HepG2 (cell line): Measurements from ENCODE around the gene GRID1. TPM values are rescaled to one million over a fixed set of nuclear protein-coding genes. Genes with fewer than 3 reads are reported as not detected.

Experiments used
- ATAC-seq: fragments of 200-7000 bp; cut with Tn5 transposase; 3 replicates; pipeline ENCODE4 v1.9.1; 2020; ENCODE audit warnings: mild to moderate bottlenecking, moderate library complexity
- BruUV-seq: library from RNA; stranded (reverse); fragments of 400-500 nt; replicated peaks from 2 replicates; lab custom pipeline; 2021; lab: Mats Ljungman, UMichigan
- CTCF ChIA-PET: fragments of 300-600 bp; formaldehyde crosslinking; extraction: SDS; loops from one replicate; lab custom pipeline; 2021; ENCODE audit warnings: low total read pairs, inconsistent platforms, low intra/inter-chr PET ratio; lab: Yijun Ruan, JAX
- POLR2A ChIA-PET: fragments of 350-600 bp; sonication (Branson Sonifier 250); formaldehyde crosslinking; loops from one replicate; lab custom pipeline; 2020; ENCODE audit warnings: antibody characterized with exemption, inconsistent platforms; lab: Yijun Ruan, JAX
- DNase-seq: peaks from one replicate; pipeline ENCODE4 v3.0.0-alpha.2; 2015; ENCODE audit warnings: low spot score
- FAIRE-seq: peaks from 3 replicates; lab custom pipeline; 2011; peaks lifted over from hg19 to GRCh38; lab: Jason Lieb, UNC
- H2AFZ ChIP-seq: one replicate; pipeline ENCODE4 v1.6.1; 2011; ENCODE audit warnings: low read length, inconsistent platforms
- H3K27ac ChIP-seq: fragments of 300-600 bp; 3 replicates; pipeline ENCODE4 v1.8.0; 2011; ENCODE audit warnings: mixed run types, mild to moderate bottlenecking, mixed read lengths, low read length, inconsistent platforms; ENCODE audit not compliant: insufficient read depth; ENCODE audit errors: extremely low read length
- H3K27me3 ChIP-seq, 2 experiments: fragments of 200-600 bp in 1 of 2; 2 replicates in 1 of 2; 3 replicates in 1 of 2; pipeline versions ENCODE4 v1.6.0 to v1.8.0; 2011; ENCODE audit warnings: low read length in 2 of 2, mild to moderate bottlenecking in 2 of 2, moderate library complexity in 2 of 2, inconsistent platforms in 1 of 2; ENCODE audit not compliant: insufficient read depth in 2 of 2, control insufficient read depth in 1 of 2
- H3K36me3 ChIP-seq, 2 experiments: fragments of 200-600 bp in 1 of 2; replicated peaks in 1 of 2; 2 replicates in 1 of 2; 3 replicates in 1 of 2; pipeline versions ENCODE4 v1.5.1 to v1.8.0; 2011; ENCODE audit warnings: low read length in 2 of 2, inconsistent platforms in 1 of 2; ENCODE audit not compliant: insufficient read depth in 2 of 2, control insufficient read depth in 1 of 2
- H3K4me1 ChIP-seq: 2 replicates; pipeline ENCODE4 v1.5.1; 2012; ENCODE audit warnings: low read length, inconsistent platforms; ENCODE audit not compliant: insufficient read depth
- H3K4me2 ChIP-seq: 2 replicates; pipeline ENCODE4 v1.6.0; 2011; ENCODE audit warnings: low read depth, low read length, inconsistent platforms
- H3K4me3 ChIP-seq, 3 experiments: fragments of 200-600 bp in 1 of 3; sonication (generic), shearing (Covaris generic) in 1 of 3; replicated peaks in 1 of 3; 2 replicates each; pipeline ENCODE4 v1.5.1; 2011 to 2016; ENCODE audit warnings: low read length in 3 of 3, inconsistent platforms in 2 of 3, low read depth in 2 of 3, mild to moderate bottlenecking in 2 of 3, control low read depth in 1 of 3, mixed read lengths in 1 of 3; ENCODE audit not compliant: insufficient read depth in 1 of 3
- H3K79me2 ChIP-seq: one replicate; pipeline ENCODE4 v1.6.1; 2011; ENCODE audit warnings: low read length, inconsistent platforms; ENCODE audit not compliant: insufficient read depth
- H3K9ac ChIP-seq: 2 replicates; pipeline ENCODE4 v1.6.0; 2011; ENCODE audit warnings: mild to moderate bottlenecking, low read depth, low read length, inconsistent platforms; ENCODE audit not compliant: insufficient read depth
- H3K9me3 ChIP-seq: 2 replicates; pipeline ENCODE4 v1.5.1; 2012; ENCODE audit warnings: mild to moderate bottlenecking, low read length
- H4K20me1 ChIP-seq: 2 replicates; pipeline ENCODE4 v1.6.0; 2011; ENCODE audit warnings: inconsistent platforms, mild to moderate bottlenecking, low read length, moderate library complexity; ENCODE audit not compliant: insufficient read depth
- CEBPB ChIP-seq: IDR thresholded peaks from 2 replicates; pipeline ENCODE4 v1.6.1; 2011; ENCODE audit warnings: low read depth, low read length, improper control_type of control experiment, borderline replicate concordance
- FOXK2 ChIP-seq: fragments of 450-650 bp; IDR thresholded peaks from 2 replicates; pipeline ENCODE4 v1.6.1; 2016
- HNF4G ChIP-seq, 2 experiments: sonication (generic) in 1 of 2; formaldehyde crosslinking in 1 of 2; IDR thresholded peaks; 2 replicates each; pipeline versions ENCODE4 v1.4.0 to v1.6.1; 2011 to 2020; ENCODE audit warnings: borderline replicate concordance in 2 of 2, low read depth in 2 of 2, mild to moderate bottlenecking in 2 of 2, low read length in 1 of 2, missing genetic modification reagents in 1 of 2, moderate library complexity in 1 of 2
- NCOA2 ChIP-seq: sonication (generic); formaldehyde crosslinking; IDR thresholded peaks from 2 replicates; pipeline ENCODE4 v1.8.0; 2022; ENCODE audit warnings: inconsistent platforms
- NRL ChIP-seq: sonication (generic); formaldehyde crosslinking; IDR thresholded peaks from 2 replicates; pipeline ENCODE4 v1.5.0; 2020; ENCODE audit warnings: missing genetic modification reagents, mild to moderate bottlenecking, moderate library complexity, borderline replicate concordance
- PAF1 ChIP-seq: IDR thresholded peaks from 2 replicates; pipeline ENCODE4 v1.6.1; 2016; ENCODE audit warnings: missing genetic modification reagents, missing compliant biosample characterization
- ZNF460 ChIP-seq: sonication (generic); formaldehyde crosslinking; IDR thresholded peaks from 2 replicates; pipeline ENCODE4 v1.5.1; 2020; ENCODE audit warnings: missing genetic modification reagents, mild to moderate bottlenecking, borderline replicate concordance
- ZNF777 ChIP-seq: sonication (generic); formaldehyde crosslinking; IDR thresholded peaks from 2 replicates; pipeline ENCODE4 v1.4.0; 2020; ENCODE audit warnings: missing genetic modification reagents
- ZNF781 ChIP-seq: sonication (generic); formaldehyde crosslinking; IDR thresholded peaks from 2 replicates; pipeline ENCODE4 v1.5.1; 2020; ENCODE audit warnings: borderline replicate concordance, mild to moderate bottlenecking, missing genetic modification reagents; ENCODE audit errors: not compliant biosample characterization
- ZSCAN31 ChIP-seq: sonication (generic); formaldehyde crosslinking; IDR thresholded peaks from 2 replicates; pipeline ENCODE4 v1.5.0; 2020; ENCODE audit warnings: low read depth, mild to moderate bottlenecking, missing genetic modification reagents
- WGBS: methylation state at CpG from one replicate; pipeline ENCODE4 v1.1.6; 2017; ENCODE audit warnings: low lambda C conversion rate; 5-methylcytosine and 5-hydroxymethylcytosine counted together
- in situ Hi-C: cut with HindIII; loops from 2 replicates; pipeline ENCODE4 v1.10.0; 2017; ENCODE audit warnings: low pct_unique_long_range_greater_than_20kb; ENCODE audit not compliant: extremely low pct_ligation_motif_present
- intact Hi-C: fragments of 100-400 bp; cut with micrococcal nuclease; formaldehyde crosslinking; loops from one replicate; pipeline ENCODE4 v1.10.0; 2022; ENCODE audit not compliant: unreplicated experiment
- polyA plus RNA-seq, 8 experiments: library from polyadenylated mRNA; depleted of rRNA in 3 of 8; stranded (reverse) in 7 of 8; unstranded in 1 of 8; fragments of >200 nt; fragmentation: Illumina TruSeq in 4 of 8; extraction: Trizol in 4 of 8; gene quantifications; 2 replicates each; pipeline versions ENCODE4 v1.2.1 to v1.2.3, GENCODE V29; 2011 to 2016; ENCODE audit warnings: low read depth in 4 of 8, missing spikeins in 1 of 8, mixed read lengths in 1 of 8; ENCODE audit not compliant: insufficient read depth in 1 of 8
- total RNA-seq, 5 experiments: library from RNA; depleted of rRNA; stranded (reverse); fragments of >200 nt; fragmentation: Illumina TruSeq; extraction: Trizol; gene quantifications; 2 replicates each; pipeline ENCODE4 v1.2.3, GENCODE V29; 2016; ENCODE audit warnings: low read depth in 1 of 5

Gene GRID1
- total and polyA plus RNA-seq, 2 of the 13 experiments (the other 11 are each of a cell fraction or from before 2014, with no cell fraction given), result 0.05 TPM; not detected in 1

- TF ChIP-seq FOXK2 (no peak), ZSCAN31 (CRISPR knock-in tag) (no peak), NRL (CRISPR knock-in tag) (no peak), HNF4G (IDR thresholded peaks at IDR 0.05; ENCODE audit: borderline replicate concordance, low read depth, low read length) (no peak), HNF4G (CRISPR knock-in tag; IDR thresholded peaks at IDR 0.05; ENCODE audit: borderline replicate concordance, low read depth) (no peak), NCOA2 (no peak), ZNF781 (CRISPR knock-in tag) (no peak), PAF1 (CRISPR knock-in tag) (no peak), ZNF777 (CRISPR knock-in tag) (no peak)
Measured at GRCh38 chr10:85864868-85865526, 501.6 kb downstream of the GRID1 start (continued).

GRCh38 chr10:85864173-85864549 lies 502.4 kb downstream of the GRID1 start:
- Histone ChIP-seq H3K36me3 (no peaks in the 10 kb centered on the region), H4K20me1 (no peaks in the 10 kb centered on the region), H3K4me1 (no peaks in the 10 kb centered on the region), H3K27me3 (no peaks in the 10 kb centered on the region), H3K4me3 (no peak overlapping the region), H3K79me2 (no peaks in the 10 kb centered on the region), H3K9me3 (no peaks in the 10 kb centered on the region), H3K4me2 (no peak overlapping the region), H3K27ac (no peak overlapping the region), H2AFZ (no peak overlapping the region), H3K9ac (no peak overlapping the region)
- POLR2A ChIA-PET, result no interaction called here
- no TSS peak for BruUV-seq
- CTCF ChIA-PET, result no interaction called here
- ATAC-seq, result no peak
- WGBS, result 33% methylated on average over 5 of the region's 5 CpGs
- peak; percentile 71 for TF ChIP-seq CEBPB
- TF ChIP-seq ZNF460, result no peak
- in situ Hi-C loops, result no loop called here
- no peak for FAIRE-seq
- DNase-seq, result no peak
- intact Hi-C loops, result no loop called here
